CD4-positive, CD25-positive, alpha-beta regulatory T cell (primary cell): Measurements from ENCODE around the gene FRMD1. TPM values are rescaled to one million over a fixed set of nuclear protein-coding genes. Genes with fewer than 3 reads are reported as not detected.

Experiments used
- ATAC-seq, 2 donors: fragments of 150-1000 bp; cut with Tn5 transposase; one replicate each; pipeline ENCODE4 v1.10.0; 2021; ENCODE audit warnings: low read depth in 2 of 2, moderate number of reproducible peaks in 2 of 2, moderate library complexity in 1 of 2
- DNase-seq, 3 donors: peaks; one replicate each; pipeline versions ENCODE4 v3.0.0 to v3.0.0-alpha.2; 2012 to 2022; ENCODE audit warnings: mixed read lengths in 1 of 3
- H3K27ac ChIP-seq: one replicate; pipeline ENCODE4 v1.7.0; 2013; ENCODE audit warnings: mild to moderate bottlenecking, low read length; ENCODE audit not compliant: insufficient read depth, poor library complexity, severe bottlenecking
- H3K27me3 ChIP-seq: one replicate; pipeline ENCODE4 v1.7.0; 2013; ENCODE audit warnings: low read length; ENCODE audit not compliant: control insufficient read depth, insufficient read depth
- H3K36me3 ChIP-seq: one replicate; pipeline ENCODE4 v1.7.0; 2013; ENCODE audit warnings: mild to moderate bottlenecking, low read length, moderate library complexity; ENCODE audit not compliant: control insufficient read depth, insufficient read depth
- H3K4me1 ChIP-seq: 2 replicates; pipeline ENCODE4 v1.7.0; 2013; ENCODE audit warnings: mild to moderate bottlenecking, low read length; ENCODE audit not compliant: insufficient read depth, control insufficient read depth, poor library complexity, severe bottlenecking
- H3K4me3 ChIP-seq: one replicate; pipeline ENCODE4 v1.7.0; 2013; ENCODE audit warnings: low read depth, mild to moderate bottlenecking, low read length, moderate library complexity
- H3K9me3 ChIP-seq, 2 experiments: 1 replicate in 1 of 2; 2 replicates in 1 of 2; pipeline ENCODE4 v1.7.0; 2013; ENCODE audit warnings: low read length in 2 of 2, mild to moderate bottlenecking in 1 of 2, moderate library complexity in 1 of 2; ENCODE audit not compliant: control insufficient read depth in 2 of 2
- H3K27ac Mint-ChIP-seq, 3 donors: one replicate each; pipeline ENCODE4 v1.8.0; 2020 to 2022; ENCODE audit warnings: mild to moderate bottlenecking in 3 of 3, mixed read lengths in 3 of 3, moderate library complexity in 2 of 3
- H3K27me3 Mint-ChIP-seq: one replicate; pipeline ENCODE4 v1.8.0; 2022; ENCODE audit warnings: mild to moderate bottlenecking, mixed read lengths
- H3K36me3 Mint-ChIP-seq: one replicate; pipeline ENCODE4 v1.8.0; 2020; ENCODE audit warnings: mixed read lengths
- H3K4me1 Mint-ChIP-seq, 4 donors: one replicate each; pipeline ENCODE4 v1.8.0; 2020 to 2022; ENCODE audit warnings: mixed read lengths in 4 of 4, mild to moderate bottlenecking in 1 of 4
- H3K4me3 Mint-ChIP-seq, 4 donors: one replicate each; pipeline ENCODE4 v1.8.0; 2020 to 2022; ENCODE audit warnings: mild to moderate bottlenecking in 4 of 4, mixed read lengths in 4 of 4, moderate library complexity in 3 of 4
- H3K9me3 Mint-ChIP-seq, 7 donors: one replicate each; pipeline ENCODE4 v1.8.0; 2020 to 2022; ENCODE audit warnings: mixed read lengths in 7 of 7, mild to moderate bottlenecking in 3 of 7, moderate library complexity in 2 of 7
- polyA plus RNA-seq, 4 donors: library from polyadenylated mRNA; unstranded; fragments of 300-500 nt; fragmentation: Illumina TruSeq; gene quantifications; one replicate each; pipeline ENCODE4 v1.2.3, GENCODE V29; 2021
- total RNA-seq: library from RNA; stranded (reverse); gene quantifications from one replicate; pipeline ENCODE4 v1.2.3, GENCODE V29; 2022

The FRMD1 gene
- total and polyA plus RNA-seq, 5 donors from 2014 or later, result not detected

- Mint-ChIP-seq H3K4me1 (no peaks in the 10 kb centered on the region), H3K27me3 (no peaks in the 10 kb centered on the region), H3K9me3 (no peaks in the 10 kb centered on the region), H3K36me3 (no peaks in the 10 kb centered on the region), H3K4me3 (peak overlapping the region in 1 of 4 donors; percentile 61), H3K27ac (no peak overlapping the region)
- H3K36me3 ChIP-seq, result no peaks in the 10 kb centered on the region
- ATAC-seq, result no peak
- H3K27me3 ChIP-seq, result no peaks in the 10 kb centered on the region
- H3K4me1 ChIP-seq, result no peaks in the 10 kb centered on the region
- DNase-seq, result no peak
- no peaks in the 10 kb centered on the region for H3K9me3 ChIP-seq
- H3K4me3 ChIP-seq, result no peak overlapping the region
- no peak overlapping the region for H3K27ac ChIP-seq
Observed at GRCh38 chr6:168060521-168060931, 18.5 kb downstream of the FRMD1 start.

- Mint-ChIP-seq H3K27ac (no peak overlapping the region), H3K36me3 (no peaks in the 10 kb centered on the region), H3K9me3 (no peaks in the 10 kb centered on the region), H3K4me1 (no peaks in the 10 kb centered on the region), H3K4me3 (no peak overlapping the region), H3K27me3 (no peaks in the 10 kb centered on the region)
- DNase-seq (no peak), ATAC-seq (no peak)
- Histone ChIP-seq H3K4me3 (no peak overlapping the region), H3K4me1 (no peaks in the 10 kb centered on the region), H3K27me3 (no peaks in the 10 kb centered on the region), H3K9me3 (no peaks in the 10 kb centered on the region), H3K27ac (no peak overlapping the region), H3K36me3 (no peaks in the 10 kb centered on the region)
Observed at GRCh38 chr6:168058691-168059551, 20.1 kb downstream of the FRMD1 start.

GRCh38 chr6:168057836-168058235 lies 21.2 kb downstream of the FRMD1 start:
- Histone ChIP-seq H3K27me3 (no peaks in the 10 kb centered on the region), H3K4me3 (no peak overlapping the region), H3K36me3 (no peaks in the 10 kb centered on the region), H3K9me3 (no peaks in the 10 kb centered on the region), H3K4me1 (no peaks in the 10 kb centered on the region), H3K27ac (no peak overlapping the region)
- no peaks in the 10 kb centered on the region for H3K9me3 Mint-ChIP-seq
- H3K4me3 Mint-ChIP-seq, result no peak overlapping the region
- no peak for ATAC-seq
- H3K36me3 Mint-ChIP-seq, result no peaks in the 10 kb centered on the region
- H3K4me1 Mint-ChIP-seq, result no peaks in the 10 kb centered on the region
- no peak overlapping the region for H3K27ac Mint-ChIP-seq
- no peaks in the 10 kb centered on the region for H3K27me3 Mint-ChIP-seq
- no peak for DNase-seq

GRCh38 chr6:168056892-168057527 lies 22.0 kb downstream of the FRMD1 start:
- ATAC-seq (no peak), DNase-seq (no peak)
- no peak overlapping the region for H3K27ac ChIP-seq
- no peak overlapping the region for H3K4me3 ChIP-seq
- no peaks in the 10 kb centered on the region for H3K36me3 ChIP-seq
- Mint-ChIP-seq H3K27me3 (no peaks in the 10 kb centered on the region), H3K36me3 (no peaks in the 10 kb centered on the region), H3K27ac (no peak overlapping the region), H3K4me1 (no peaks in the 10 kb centered on the region), H3K9me3 (no peaks in the 10 kb centered on the region), H3K4me3 (no peak overlapping the region)
- no peaks in the 10 kb centered on the region for H3K9me3 ChIP-seq
- no peaks in the 10 kb centered on the region for H3K4me1 ChIP-seq
- no peaks in the 10 kb centered on the region for H3K27me3 ChIP-seq

GRCh38 chr6:168055696-168056489 lies 23.1 kb downstream of the FRMD1 start:
- Histone ChIP-seq H3K27ac (no peak overlapping the region), H3K4me3 (no peak overlapping the region), H3K36me3 (no peaks in the 10 kb centered on the region), H3K9me3 (no peaks in the 10 kb centered on the region), H3K27me3 (no peaks in the 10 kb centered on the region), H3K4me1 (no peaks in the 10 kb centered on the region)
- ATAC-seq (no peak), DNase-seq (no peak)
- no peaks in the 10 kb centered on the region for H3K9me3 Mint-ChIP-seq
- no peaks in the 10 kb centered on the region for H3K27me3 Mint-ChIP-seq
- no peak overlapping the region for H3K4me3 Mint-ChIP-seq
- no peaks in the 10 kb centered on the region for H3K36me3 Mint-ChIP-seq
- peak overlapping the region in 1 of 3 donors; percentile 60 for H3K27ac Mint-ChIP-seq
- no peaks in the 10 kb centered on the region for H3K4me1 Mint-ChIP-seq

- ATAC-seq, result no peak
- no peaks in the 10 kb centered on the region for H3K4me1 ChIP-seq
- no peaks in the 10 kb centered on the region for H3K9me3 Mint-ChIP-seq
- H3K4me3 Mint-ChIP-seq, result no peak overlapping the region
- no peaks in the 10 kb centered on the region for H3K36me3 ChIP-seq
- no peaks in the 10 kb centered on the region for H3K36me3 Mint-ChIP-seq
- no peaks in the 10 kb centered on the region for H3K9me3 ChIP-seq
- no peak for DNase-seq
- no peaks in the 10 kb centered on the region for H3K4me1 Mint-ChIP-seq
- no peaks in the 10 kb centered on the region for H3K27me3 Mint-ChIP-seq
- H3K27ac Mint-ChIP-seq, result no peak overlapping the region
- H3K4me3 ChIP-seq, result no peak overlapping the region
- H3K27ac ChIP-seq, result no peak overlapping the region
- no peaks in the 10 kb centered on the region for H3K27me3 ChIP-seq
Observed at GRCh38 chr6:168054765-168055560, 24.0 kb downstream of the FRMD1 start.

- Mint-ChIP-seq H3K27ac (no peak overlapping the region), H3K36me3 (no peaks in the 10 kb centered on the region), H3K9me3 (no peaks in the 10 kb centered on the region), H3K27me3 (no peaks in the 10 kb centered on the region), H3K4me1 (no peaks in the 10 kb centered on the region), H3K4me3 (no peak overlapping the region)
- Histone ChIP-seq H3K36me3 (no peaks in the 10 kb centered on the region), H3K27me3 (no peaks in the 10 kb centered on the region), H3K27ac (no peak overlapping the region), H3K9me3 (no peaks in the 10 kb centered on the region), H3K4me3 (no peak overlapping the region), H3K4me1 (no peaks in the 10 kb centered on the region)
- no peak for DNase-seq
- no peak for ATAC-seq
Observed at GRCh38 chr6:168053957-168054471, 25.0 kb downstream of the FRMD1 start.
